GM23338 (cell line): ENCODE results near the gene SGCD.

Experiments
- EZH2phosphoT487 ChIP-seq: fragments of 200-600 bp; sonication (generic); IDR thresholded peaks from one replicate; pipeline ENCODE4 v1.8.1; 2018; ENCODE audit warnings: antibody characterized with exemption; ENCODE audit not compliant: unreplicated experiment
- POLR2AphosphoS5 ChIP-seq: IDR thresholded peaks from 2 replicates; pipeline ENCODE4 v1.6.1; 2016; ENCODE audit warnings: antibody characterized with exemption, low read depth
- TF ChIP-seq, protein P1 (sequence below), 2 experiments: fragments of 200-600 bp in 1 of 2; sonication (generic) in 1 of 2; conservative IDR thresholded peaks; 2 replicates each; pipeline versions ENCODE4 v1.5.1 to v1.6.1; 2016 to 2017; ENCODE audit warnings: antibody characterized with exemption in 2 of 2, low read depth in 2 of 2, mild to moderate bottlenecking in 2 of 2, moderate library complexity in 1 of 2

- no peak for TF ChIP-seq EZH2phosphoT487
- TF ChIP-seq, protein P1, sequence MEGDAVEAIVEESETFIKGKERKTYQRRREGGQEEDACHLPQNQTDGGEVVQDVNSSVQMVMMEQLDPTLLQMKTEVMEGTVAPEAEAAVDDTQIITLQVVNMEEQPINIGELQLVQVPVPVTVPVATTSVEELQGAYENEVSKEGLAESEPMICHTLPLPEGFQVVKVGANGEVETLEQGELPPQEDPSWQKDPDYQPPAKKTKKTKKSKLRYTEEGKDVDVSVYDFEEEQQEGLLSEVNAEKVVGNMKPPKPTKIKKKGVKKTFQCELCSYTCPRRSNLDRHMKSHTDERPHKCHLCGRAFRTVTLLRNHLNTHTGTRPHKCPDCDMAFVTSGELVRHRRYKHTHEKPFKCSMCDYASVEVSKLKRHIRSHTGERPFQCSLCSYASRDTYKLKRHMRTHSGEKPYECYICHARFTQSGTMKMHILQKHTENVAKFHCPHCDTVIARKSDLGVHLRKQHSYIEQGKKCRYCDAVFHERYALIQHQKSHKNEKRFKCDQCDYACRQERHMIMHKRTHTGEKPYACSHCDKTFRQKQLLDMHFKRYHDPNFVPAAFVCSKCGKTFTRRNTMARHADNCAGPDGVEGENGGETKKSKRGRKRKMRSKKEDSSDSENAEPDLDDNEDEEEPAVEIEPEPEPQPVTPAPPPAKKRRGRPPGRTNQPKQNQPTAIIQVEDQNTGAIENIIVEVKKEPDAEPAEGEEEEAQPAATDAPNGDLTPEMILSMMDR (conservative IDR thresholded peaks at IDR 0.05; ENCODE audit: low read depth in 2 of 2), result no peak
- TF ChIP-seq POLR2AphosphoS5, result no peak
Observed at GRCh38 chr5:156471893-156472292, 144.9 kb downstream of the SGCD start.
